Stimulated activated naive CD4-positive, alpha-beta T cell (primary cell): Measurements from ENCODE around the gene C15orf61.

Source experiments
- DNase-seq, 6 experiments: peaks; one replicate each; lab custom pipeline; 2025; lab: John Stamatoyannopoulos, UW

C15orf61 gene

GRCh38 chr15:67521029-67521782 is at the start of gene C15orf61:
C15orf61 (plus strand) TSS chr15:67521131; CDS start chr15:67521249, 118 bp downstream.
- DNase-seq, result peak; percentile 67 to 81 (median 76)

GRCh38 chr15:67472957-67473356 is 48.0 kb upstream of the C15orf61 start:
- DNase-seq, result no peak

GRCh38 chr15:67474405-67475110 is 46.4 kb upstream of the C15orf61 start:
- DNase-seq, result no peak

GRCh38 chr15:67479781-67480505 is 41.0 kb upstream of the C15orf61 start:
- DNase-seq, result no peak

- DNase-seq, result no peak
Observed at GRCh38 chr15:67480741-67481140, 40.2 kb upstream of the C15orf61 start.

GRCh38 chr15:67481680-67482079 is 39.3 kb upstream of the C15orf61 start:
- peak in 3 of 6 experiments; percentile 19 to 44 (median 27) for DNase-seq

- no peak for DNase-seq
Observed at GRCh38 chr15:67495585-67495984, 25.3 kb upstream of the C15orf61 start.

- DNase-seq, result peak in 2 of 6 experiments; percentile 3 to 6
Observed at GRCh38 chr15:67501177-67501835, 19.6 kb upstream of the C15orf61 start.

GRCh38 chr15:67501836-67502461 is 19.0 kb upstream of the C15orf61 start:
- no peak for DNase-seq

- no peak for DNase-seq
Observed at GRCh38 chr15:67504056-67504455, 16.9 kb upstream of the C15orf61 start.

- DNase-seq, result no peak
Observed at GRCh38 chr15:67504796-67505195, 16.1 kb upstream of the C15orf61 start.

- DNase-seq, result no peak
Observed at GRCh38 chr15:67505675-67506572, 15.0 kb upstream of the C15orf61 start.

- no peak for DNase-seq
Observed at GRCh38 chr15:67506775-67507747, 13.9 kb upstream of the C15orf61 start.

- DNase-seq, result no peak
Observed at GRCh38 chr15:67508407-67508806, 12.5 kb upstream of the C15orf61 start.

GRCh38 chr15:67509918-67510317 is 11.0 kb upstream of the C15orf61 start:
- no peak for DNase-seq

GRCh38 chr15:67510597-67511190 is 10.2 kb upstream of the C15orf61 start:
- DNase-seq, result no peak

GRCh38 chr15:67511606-67512005 is 9.3 kb upstream of the C15orf61 start:
- DNase-seq, result no peak

- no peak for DNase-seq
Observed at GRCh38 chr15:67512140-67512539, 8.8 kb upstream of the C15orf61 start.
